Kidney epithelial cell (primary cell): Measurements from ENCODE around the gene MCTP1. TPM values are rescaled to one million over a fixed set of nuclear protein-coding genes. Genes with fewer than 3 reads are reported as not detected.

Source experiments
- DNase-seq: peaks from one replicate; pipeline ENCODE4 v3.0.0-alpha.2; 2010; ENCODE audit warnings: low read depth
- H3K27me3 ChIP-seq: 2 replicates; pipeline ENCODE4 v1.6.0; 2011; ENCODE audit warnings: low read length; ENCODE audit not compliant: control insufficient read depth, insufficient read depth
- H3K36me3 ChIP-seq: 2 replicates; pipeline ENCODE4 v1.5.1; 2011; ENCODE audit warnings: low read length; ENCODE audit not compliant: control insufficient read depth, insufficient read depth
- H3K4me3 ChIP-seq: 2 replicates; pipeline ENCODE4 v1.5.1; 2011; ENCODE audit warnings: low read depth, mild to moderate bottlenecking, control low read depth, low read length
- CTCF ChIP-seq: IDR thresholded peaks from 2 replicates; pipeline ENCODE4 v1.5.1; 2011; ENCODE audit warnings: mild to moderate bottlenecking, moderate library complexity, low read length, control low read depth, inconsistent platforms; ENCODE audit not compliant: insufficient read depth, poor library complexity, severe bottlenecking
- total RNA-seq: library from RNA; depleted of rRNA; stranded (reverse); fragments of >200 nt; gene quantifications from 2 replicates; pipeline ENCODE4 v1.2.3, GENCODE V29; 2015

Gene MCTP1
- total RNA-seq, 1 donor from 2014 or later = 12.9 TPM

DNA sequence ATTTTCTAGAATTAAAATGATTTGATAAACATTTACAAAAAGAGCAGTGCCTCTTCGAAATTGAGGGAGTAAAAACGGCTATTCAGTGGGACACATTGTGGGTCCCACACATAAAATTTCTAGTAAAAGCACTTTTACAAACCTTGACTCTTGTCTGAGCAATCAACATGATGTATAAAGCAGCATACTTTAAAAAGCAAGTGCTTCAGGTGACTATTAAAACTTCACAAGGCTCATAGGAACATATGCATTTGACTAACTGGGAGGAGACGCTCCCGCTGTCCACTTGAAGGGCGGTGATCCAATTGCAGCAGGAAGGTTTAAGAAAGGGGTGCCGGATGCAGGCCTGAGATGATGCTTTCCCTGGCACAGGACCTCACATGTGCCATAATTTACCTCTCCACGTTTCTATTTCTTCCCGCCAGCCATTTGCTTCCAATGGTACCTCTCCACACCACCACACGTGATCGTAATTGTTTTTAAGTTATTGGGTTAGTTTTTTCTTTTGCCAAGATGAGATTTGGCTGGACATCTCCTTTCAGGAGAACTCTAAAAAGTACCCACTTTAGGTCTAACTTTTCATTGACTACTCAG, 1.8 kb downstream of the MCTP1 start:
- peaks cover 8% of the 10 kb centered on the region for H3K27me3 ChIP-seq
- no peak for DNase-seq
- no peaks in the 10 kb centered on the region for H3K36me3 ChIP-seq
- H3K4me3 ChIP-seq = peak overlapping the region; percentile 65
- TF ChIP-seq CTCF = no peak

GRCh38 chr5:95281226-95281625, 3.7 kb downstream of the MCTP1 start:
- Histone ChIP-seq H3K27me3 (peaks cover 6% of the 10 kb centered on the region), H3K36me3 (no peaks in the 10 kb centered on the region)
- peak; percentile 51 for DNase-seq

GRCh38 chr5:95280401-95281095, 4.3 kb downstream of the MCTP1 start:
- no peak for TF ChIP-seq CTCF
- Histone ChIP-seq H3K36me3 (no peaks in the 10 kb centered on the region), H3K27me3 (peaks cover 4% of the 10 kb centered on the region), H3K4me3 (no peak overlapping the region)
- no peak for DNase-seq

More at GRCh38 chr5:95281226-95281625, 3.7 kb downstream of the MCTP1 start:
- no peak overlapping the region for H3K4me3 ChIP-seq
- no peak for TF ChIP-seq CTCF

- TF ChIP-seq CTCF = no peak
- H3K4me3 ChIP-seq = no peak overlapping the region
- no peaks in the 10 kb centered on the region for H3K36me3 ChIP-seq
- H3K27me3 ChIP-seq = no peaks in the 10 kb centered on the region
- DNase-seq = no peak
Measured at GRCh38 chr5:95274011-95274410, 10.9 kb downstream of the MCTP1 start.

DNA sequence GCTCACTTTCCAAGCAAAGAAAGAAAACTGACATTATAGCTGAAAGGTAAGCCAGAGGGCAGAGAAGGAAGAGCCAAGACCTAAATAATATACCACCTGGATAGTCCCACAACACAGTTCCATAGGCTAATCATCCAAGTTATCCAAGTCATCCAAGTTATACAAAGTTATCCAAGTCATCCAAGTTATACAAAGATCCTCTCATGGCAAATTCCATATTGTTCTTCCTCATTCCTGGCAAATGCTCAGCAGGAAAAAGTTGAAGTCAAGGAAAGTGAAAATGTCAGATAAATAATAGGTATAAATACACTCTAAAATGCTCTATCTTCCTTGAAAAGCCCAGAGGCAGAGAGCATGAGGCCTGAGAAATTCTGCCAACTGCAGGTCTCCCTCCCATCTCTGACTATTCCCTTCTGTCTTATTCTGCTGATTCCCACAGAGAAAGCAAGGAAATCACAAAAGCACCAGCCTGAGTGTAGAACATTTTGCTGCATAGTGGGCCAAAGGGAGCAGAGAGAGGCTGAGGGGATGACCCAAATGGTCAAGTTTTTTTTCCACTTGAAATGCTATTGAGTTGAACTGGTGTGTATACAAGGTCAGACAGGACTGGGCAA, 12.5 kb downstream of the MCTP1 start:
- no peak for DNase-seq
- no peaks in the 10 kb centered on the region for H3K27me3 ChIP-seq
- H3K36me3 ChIP-seq = no peaks in the 10 kb centered on the region
- TF ChIP-seq CTCF = no peak
- H3K4me3 ChIP-seq = no peak overlapping the region
